Natural killer cell (primary cell): Measurements from ENCODE around the gene ACYP2. TPM values are rescaled to one million over a fixed set of nuclear protein-coding genes. Genes with fewer than 3 reads are reported as not detected.

Experiments
- ATAC-seq, 3 donors: fragments of 150-1000 bp in 2 of 3; fragments of 200-7000 bp in 1 of 3; cut with Tn5 transposase; 1 replicate in 1 of 3; 2 replicates in 2 of 3; pipeline ENCODE4 v1.10.0; 2021; ENCODE audit warnings: mild to moderate bottlenecking in 2 of 3, moderate library complexity in 2 of 3
- DNase-seq, 2 donors: peaks; one replicate each; pipeline versions ENCODE4 v3.0.0 to v3.0.0-alpha.2; 2013 to 2021; ENCODE audit warnings: mixed read lengths in 1 of 2
- H3K27ac ChIP-seq: one replicate; pipeline ENCODE4 v1.5.1; 2013; ENCODE audit warnings: mild to moderate bottlenecking, low read length
- H3K27me3 ChIP-seq: one replicate; pipeline ENCODE4 v1.6.1; 2013; ENCODE audit warnings: low read length; ENCODE audit not compliant: control insufficient read depth, insufficient read depth
- H3K36me3 ChIP-seq: one replicate; pipeline ENCODE4 v1.6.1; 2013; ENCODE audit warnings: low read length; ENCODE audit not compliant: control insufficient read depth, insufficient read depth
- H3K4me1 ChIP-seq: one replicate; pipeline ENCODE4 v1.6.1; 2013; ENCODE audit warnings: low read length; ENCODE audit not compliant: control insufficient read depth, insufficient read depth
- H3K4me3 ChIP-seq: one replicate; pipeline ENCODE4 v1.5.1; 2013; ENCODE audit warnings: low read length
- H3K9me3 ChIP-seq: one replicate; pipeline ENCODE4 v1.6.1; 2013; ENCODE audit warnings: low read length; ENCODE audit not compliant: control insufficient read depth, insufficient read depth
- H3K27ac Mint-ChIP-seq, 2 donors: one replicate each; pipeline ENCODE4 v1.8.0; 2022; ENCODE audit warnings: mild to moderate bottlenecking in 2 of 2, mixed read lengths in 2 of 2, moderate library complexity in 1 of 2
- H3K27me3 Mint-ChIP-seq, 2 donors: one replicate each; pipeline ENCODE4 v1.8.0; 2022; ENCODE audit warnings: low read depth in 2 of 2, mixed read lengths in 2 of 2
- H3K36me3 Mint-ChIP-seq: one replicate; pipeline ENCODE4 v1.8.0; 2022; ENCODE audit warnings: mixed read lengths
- H3K4me1 Mint-ChIP-seq, 2 donors: one replicate each; pipeline ENCODE4 v1.8.0; 2022; ENCODE audit warnings: mixed read lengths in 2 of 2
- H3K4me3 Mint-ChIP-seq: one replicate; pipeline ENCODE4 v1.8.0; 2022; ENCODE audit warnings: mild to moderate bottlenecking, moderate library complexity, mixed read lengths
- H3K9me3 Mint-ChIP-seq, 2 donors: one replicate each; pipeline ENCODE4 v1.8.0; 2022; ENCODE audit warnings: mixed read lengths in 2 of 2
- CTCF ChIP-seq: fragments of 200-600 bp; IDR thresholded peaks from one replicate; pipeline ENCODE4 v1.8.0; 2022; ENCODE audit warnings: antibody characterized with exemption
- WGBS: methylation state at CpG from one replicate; pipeline ENCODE4 v1.1.7; 2013; ENCODE audit warnings: missing lambda C conversion rate; ENCODE audit not compliant: insufficient coverage; 5-methylcytosine and 5-hydroxymethylcytosine counted together
- intact Hi-C: fragments of 100-400 bp; cut with micrococcal nuclease; formaldehyde crosslinking; loops from one replicate; pipeline ENCODE4 v1.14.2; 2022
- total RNA-seq, 4 donors: library from RNA; stranded (reverse); fragments of 120-200 nt in 1 of 4; gene quantifications; one replicate each; pipeline versions ENCODE4 v1.2.3 to v1.2.4, GENCODE V29; 2013 to 2022

Gene ACYP2
- total RNA-seq, 3 donors from 2014 or later (not counting 1 experiment from before 2014, with no cell fraction given), result 14.3 to 18.1 (median 16.7) TPM

GRCh38 chr2:54237428-54237827 lies 122.0 kb downstream of the ACYP2 start:
- Mint-ChIP-seq H3K9me3 (peaks cover 4 to 5% of the 10 kb centered on the region in 2 donors), H3K4me1 (no peaks in the 10 kb centered on the region), H3K36me3 (no peaks in the 10 kb centered on the region), H3K4me3 (no peak overlapping the region), H3K27me3 (no peaks in the 10 kb centered on the region), H3K27ac (no peak overlapping the region)
- Histone ChIP-seq H3K27ac (no peak overlapping the region), H3K36me3 (no peaks in the 10 kb centered on the region), H3K4me1 (no peaks in the 10 kb centered on the region), H3K4me3 (no peak overlapping the region), H3K27me3 (no peaks in the 10 kb centered on the region), H3K9me3 (no peaks in the 10 kb centered on the region)
- no peak for TF ChIP-seq CTCF
- ATAC-seq (no peak), DNase-seq (no peak)
- whole genome bisulfite sequencing, result no CpG with 5 or more reads among the region's 2 CpGs
- intact Hi-C loops, result no loop called here

- Histone ChIP-seq H3K36me3 (no peaks in the 10 kb centered on the region), H3K27me3 (no peaks in the 10 kb centered on the region), H3K4me1 (no peaks in the 10 kb centered on the region), H3K27ac (no peak overlapping the region), H3K4me3 (no peak overlapping the region), H3K9me3 (no peaks in the 10 kb centered on the region)
- no peak for TF ChIP-seq CTCF
- Mint-ChIP-seq H3K36me3 (no peaks in the 10 kb centered on the region), H3K4me3 (no peak overlapping the region), H3K9me3 (peaks cover 4 to 5% of the 10 kb centered on the region in 2 donors), H3K27ac (no peak overlapping the region), H3K4me1 (no peaks in the 10 kb centered on the region), H3K27me3 (no peaks in the 10 kb centered on the region)
- intact Hi-C loops, result no loop called here
- DNase-seq (no peak), ATAC-seq (no peak)
- no CpG with 5 or more reads among the region's 1 CpG for WGBS
These were observed 124.0 kb downstream of the ACYP2 start for GRCh38 chr2:54239427-54239826.

GRCh38 chr2:54240515-54241469 lies 125.4 kb downstream of the ACYP2 start:
- 86% methylated on average over 5 of the region's 5 CpGs for WGBS
- no peak for TF ChIP-seq CTCF
- Mint-ChIP-seq H3K4me1 (no peaks in the 10 kb centered on the region), H3K9me3 (peaks cover 4 to 5% of the 10 kb centered on the region in 2 donors), H3K4me3 (no peak overlapping the region), H3K27me3 (no peaks in the 10 kb centered on the region), H3K36me3 (peaks cover 5% of the 10 kb centered on the region), H3K27ac (no peak overlapping the region)
- Histone ChIP-seq H3K36me3 (no peaks in the 10 kb centered on the region), H3K4me3 (no peak overlapping the region), H3K27ac (no peak overlapping the region), H3K4me1 (no peaks in the 10 kb centered on the region), H3K27me3 (no peaks in the 10 kb centered on the region), H3K9me3 (no peaks in the 10 kb centered on the region)
- intact Hi-C loops, result no loop called here
- ATAC-seq (no peak), DNase-seq (no peak)
